IMR-90 (cell line): Measurements from ENCODE around the gene TMEM219. TPM values are rescaled to one million over a fixed set of nuclear protein-coding genes. Genes with fewer than 3 reads are reported as not detected.

Experiments used
- ATAC-seq: fragments of 200-7000 bp; cut with Tn5 transposase; 2 replicates; pipeline ENCODE4 v1.9.1; 2020; ENCODE audit warnings: low read depth, mild to moderate bottlenecking, moderate library complexity
- BruUV-seq: library from RNA; stranded (reverse); fragments of 400-500 nt; replicated peaks from 2 replicates; lab custom pipeline; 2021; lab: Mats Ljungman, UMichigan
- CTCF ChIA-PET: fragments of 300-600 bp; formaldehyde crosslinking; extraction: SDS; loops from one replicate; lab custom pipeline; 2021; ENCODE audit warnings: antibody characterized with exemption; lab: Yijun Ruan, JAX
- POLR2A ChIA-PET: fragments of 300-600 bp; sonication (Branson Sonifier 250); formaldehyde crosslinking; loops from one replicate; lab custom pipeline; 2022; ENCODE audit warnings: antibody characterized with exemption; ENCODE audit not compliant: unreplicated experiment; lab: Charles Lee
- DNase-seq: peaks from one replicate; pipeline ENCODE4 v3.0.0; 2013
- H2AFZ ChIP-seq: replicated peaks from 2 replicates; pipeline ENCODE3; 2013; ENCODE audit warnings: low read length, mild to moderate bottlenecking; ENCODE audit not compliant: poor library complexity
- H2AK5ac ChIP-seq: 2 replicates; pipeline ENCODE4 v1.6.1; 2013; ENCODE audit warnings: low read depth, low read length, inconsistent platforms
- H2AK9ac ChIP-seq: replicated peaks from 2 replicates; pipeline ENCODE3; 2013; ENCODE audit warnings: mild to moderate bottlenecking, low read depth, low read length, moderate library complexity; ENCODE audit not compliant: poor library complexity
- H2BK120ac ChIP-seq: 2 replicates; pipeline ENCODE4 v1.6.1; 2013; ENCODE audit warnings: low read depth, low read length, inconsistent platforms
- H2BK15ac ChIP-seq: 3 replicates; pipeline ENCODE4 v1.6.1; 2013; ENCODE audit warnings: low read depth, low read length, inconsistent platforms
- H2BK20ac ChIP-seq: 2 replicates; pipeline ENCODE4 v1.6.1; 2013; ENCODE audit warnings: low read depth, mild to moderate bottlenecking, inconsistent platforms, low read length, moderate library complexity
- H2BK5ac ChIP-seq: 2 replicates; pipeline ENCODE4 v1.6.1; 2013; ENCODE audit warnings: mild to moderate bottlenecking, low read depth, low read length, inconsistent platforms; ENCODE audit not compliant: poor library complexity, severe bottlenecking
- H3K14ac ChIP-seq: replicated peaks from 2 replicates; pipeline ENCODE4 v1.6.1; 2013; ENCODE audit warnings: low read depth, low read length, inconsistent platforms
- H3K18ac ChIP-seq: 2 replicates; pipeline ENCODE4 v1.6.1; 2013; ENCODE audit warnings: low read depth, low read length, control low read depth
- H3K23ac ChIP-seq: 2 replicates; pipeline ENCODE4 v1.6.1; 2013; ENCODE audit warnings: low read depth, low read length, inconsistent platforms
- H3K27ac ChIP-seq: 2 replicates; pipeline ENCODE4 v1.5.1; 2013; ENCODE audit warnings: mild to moderate bottlenecking, control low read depth, low read length; ENCODE audit not compliant: insufficient read depth
- H3K27me3 ChIP-seq: 2 replicates; pipeline ENCODE4 v1.6.1; 2013; ENCODE audit warnings: low read length; ENCODE audit not compliant: control insufficient read depth, insufficient read depth
- H3K36me3 ChIP-seq: 2 replicates; pipeline ENCODE4 v1.6.1; 2013; ENCODE audit warnings: low read length, mixed read lengths; ENCODE audit not compliant: control insufficient read depth, insufficient read depth
- H3K4ac ChIP-seq: 2 replicates; pipeline ENCODE4 v1.6.1; 2013; ENCODE audit warnings: low read depth, low read length, inconsistent platforms
- H3K4me1 ChIP-seq: 2 replicates; pipeline ENCODE4 v1.6.1; 2013; ENCODE audit warnings: low read length, mixed read lengths; ENCODE audit not compliant: control insufficient read depth, insufficient read depth
- H3K4me2 ChIP-seq: 2 replicates; pipeline ENCODE4 v1.6.1; 2013; ENCODE audit warnings: low read depth, mild to moderate bottlenecking, control low read depth, low read length, moderate library complexity
- H3K4me3 ChIP-seq: 2 replicates; pipeline ENCODE4 v1.5.1; 2013; ENCODE audit warnings: low read depth, mild to moderate bottlenecking, control low read depth, low read length, moderate library complexity; ENCODE audit not compliant: insufficient read depth
- H3K56ac ChIP-seq: 2 replicates; pipeline ENCODE4 v1.6.1; 2013; ENCODE audit warnings: low read length, inconsistent platforms; ENCODE audit not compliant: insufficient read depth; ENCODE audit errors: extremely low read depth
- H3K79me1 ChIP-seq, 2 experiments: 2 replicates each; pipeline ENCODE4 v1.6.1; 2013; ENCODE audit warnings: low read length in 2 of 2, inconsistent platforms in 1 of 2, low read depth in 1 of 2
- H3K9ac ChIP-seq: 2 replicates; pipeline ENCODE4 v1.6.1; 2013; ENCODE audit warnings: low read depth, low read length, control low read depth
- H3K9me1 ChIP-seq: 2 replicates; pipeline ENCODE4 v1.6.1; 2013; ENCODE audit warnings: low read length, inconsistent platforms; ENCODE audit not compliant: insufficient read depth
- H3K9me3 ChIP-seq: 2 replicates; pipeline ENCODE4 v1.6.1; 2013; ENCODE audit warnings: low read length; ENCODE audit not compliant: control insufficient read depth, insufficient read depth
- H4K20me1 ChIP-seq: 2 replicates; pipeline ENCODE4 v1.6.1; 2013; ENCODE audit warnings: low read length, inconsistent platforms; ENCODE audit not compliant: insufficient read depth
- H4K5ac ChIP-seq: 2 replicates; pipeline ENCODE4 v1.6.1; 2013; ENCODE audit warnings: mild to moderate bottlenecking, low read depth, low read length, control low read depth
- H4K8ac ChIP-seq, 2 experiments: 2 replicates each; pipeline ENCODE4 v1.6.1; 2013; ENCODE audit warnings: low read depth in 2 of 2, low read length in 2 of 2, control low read depth in 1 of 2, inconsistent platforms in 1 of 2
- H4K91ac ChIP-seq: 2 replicates; pipeline ENCODE4 v1.6.1; 2013; ENCODE audit warnings: low read depth, low read length, inconsistent platforms; ENCODE audit not compliant: insufficient read depth
- BHLHE40 ChIP-seq: fragments of 150-350 bp; IDR thresholded peaks from 2 replicates; pipeline ENCODE4 v1.6.1; 2016; ENCODE audit warnings: mild to moderate bottlenecking, low read depth, low read length
- FOS ChIP-seq: fragments of 150-350 bp; IDR thresholded peaks from 2 replicates; pipeline ENCODE4 v1.6.1; 2016; ENCODE audit warnings: low read depth, low read length
- MAFK ChIP-seq: IDR thresholded peaks from 2 replicates; pipeline ENCODE4 v1.6.1; 2012; ENCODE audit warnings: low read depth, low read length, improper control_type of control experiment
- MAZ ChIP-seq: IDR thresholded peaks from 2 replicates; pipeline ENCODE4 v1.6.1; 2012; ENCODE audit warnings: low read depth, mild to moderate bottlenecking, low read length, improper control_type of control experiment, moderate library complexity, borderline replicate concordance
- MXI1 ChIP-seq: IDR thresholded peaks from 2 replicates; pipeline ENCODE4 v1.6.1; 2012; ENCODE audit warnings: low read depth, mild to moderate bottlenecking, low read length, moderate library complexity, borderline replicate concordance
- NFE2L2 ChIP-seq: fragments of 150-350 bp; IDR thresholded peaks from 2 replicates; pipeline ENCODE4 v1.6.1; 2016; ENCODE audit warnings: low read depth, mild to moderate bottlenecking, low read length
- POLR2A ChIP-seq: IDR thresholded peaks from 2 replicates; pipeline ENCODE4 v1.6.1; 2012; ENCODE audit warnings: mild to moderate bottlenecking, low read depth, low read length
- RAD21 ChIP-seq: IDR thresholded peaks from 2 replicates; pipeline ENCODE4 v1.6.1; 2012; ENCODE audit warnings: low read length, improper control_type of control experiment
- RCOR1 ChIP-seq: IDR thresholded peaks from 2 replicates; pipeline ENCODE4 v1.6.1; 2012; ENCODE audit warnings: mild to moderate bottlenecking, low read length, improper control_type of control experiment; ENCODE audit not compliant: insufficient replicate concordance
- RFX5 ChIP-seq: IDR thresholded peaks from 2 replicates; pipeline ENCODE4 v1.8.0; 2012; ENCODE audit warnings: low read depth, mild to moderate bottlenecking, low read length, moderate library complexity
- SMC3 ChIP-seq: fragments of 150-350 bp; IDR thresholded peaks from 2 replicates; pipeline ENCODE4 v1.6.1; 2016; ENCODE audit warnings: low read depth, mild to moderate bottlenecking, antibody characterized with exemption, low read length, moderate library complexity
- USF2 ChIP-seq: fragments of 150-350 bp; IDR thresholded peaks from 2 replicates; pipeline ENCODE4 v1.6.1; 2017; ENCODE audit warnings: mild to moderate bottlenecking, antibody characterized with exemption, low read length, low read depth
- WGBS, 2 experiments: methylation state at CpG; one replicate each; pipeline versions ENCODE4 v1.1.5 to v1.1.7; 2013; ENCODE audit warnings: missing lambda C conversion rate in 2 of 2; ENCODE audit not compliant: insufficient read length in 1 of 2; ENCODE audit errors: extremely low coverage in 2 of 2; 5-methylcytosine and 5-hydroxymethylcytosine counted together
- dilution Hi-C: fragments of 300-500 bp; cut with HindIII; formaldehyde crosslinking; loops from one replicate; pipeline ENCODE4 v1.14.3; 2018; ENCODE audit warnings: low sequenced_read_pairs; ENCODE audit not compliant: unreplicated experiment
- in situ Hi-C: fragments of 300-500 bp; cut with MboI; formaldehyde crosslinking; loops from 3 replicates; pipeline ENCODE4 v1.14.3; 2019; ENCODE audit warnings: low sequenced_read_pairs, inconsistent platforms, mixed read lengths
- intact Hi-C: fragments of 100-400 bp; cut with micrococcal nuclease; formaldehyde crosslinking; loops from 2 replicates; pipeline ENCODE4 v1.10.0; 2022
- polyA plus RNA-seq, 3 experiments: library from polyadenylated mRNA; depleted of rRNA; stranded (reverse); fragments of >200 nt; gene quantifications; 2 replicates each; pipeline ENCODE4 v1.2.3, GENCODE V29; 2012; ENCODE audit warnings: low replicate concordance in 1 of 3
- total RNA-seq: library from RNA; depleted of rRNA; stranded (reverse); fragments of >200 nt; gene quantifications from 2 replicates; pipeline ENCODE4 v1.2.3, GENCODE V29; 2012

Gene TMEM219
- total and polyA plus RNA-seq, 2 of the 4 experiments (the other 2 are of a cell fraction), result 47.0 to 95.3 TPM

DNA sequence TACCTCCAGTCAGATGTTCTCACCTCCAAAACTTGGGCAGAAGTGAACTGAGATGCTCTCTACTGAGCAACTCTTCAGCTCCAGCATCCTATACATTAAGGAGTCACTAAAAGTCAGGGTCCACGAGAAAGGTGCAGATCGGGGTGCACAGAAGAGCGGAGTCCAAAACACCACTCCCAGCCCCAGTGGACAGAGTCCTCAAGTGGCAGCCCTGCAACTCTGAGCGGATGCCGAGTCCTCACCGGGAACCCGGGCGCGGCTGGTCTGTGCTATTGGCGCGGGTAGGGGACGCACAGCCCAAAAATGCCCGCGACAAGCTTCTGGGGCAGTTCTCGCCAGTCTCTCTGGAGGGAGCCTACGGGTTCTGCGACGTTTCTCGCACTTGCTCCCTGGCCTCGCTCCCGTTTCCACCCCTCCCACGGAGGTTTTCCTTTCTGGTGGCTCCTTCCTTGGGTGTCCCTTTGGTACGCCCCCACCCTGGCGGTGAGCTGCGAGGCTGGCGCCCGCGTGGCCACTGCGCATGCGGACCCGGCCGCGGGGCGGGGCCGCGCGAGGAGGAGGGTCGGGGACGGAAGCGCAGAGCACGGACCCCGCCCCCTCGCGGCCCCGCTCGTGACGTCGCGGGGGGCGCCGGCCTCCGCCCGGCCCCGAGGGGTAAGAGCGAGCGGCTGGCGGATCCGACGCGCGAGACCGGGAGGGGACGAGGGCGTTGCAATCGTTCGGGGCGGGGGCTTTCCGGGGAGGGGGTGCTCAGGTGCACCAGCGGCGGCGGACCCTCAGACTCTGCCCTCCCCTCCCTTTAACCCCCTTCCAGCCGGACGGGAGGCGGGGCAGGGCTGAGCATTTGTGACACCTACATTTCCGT, at the start of gene TMEM219 (continued):
- no peak for TF ChIP-seq RFX5
- TF ChIP-seq RAD21, result 0 out of 2 replicates have a peak, but pooled peaks have one; percentile 15
- peak; percentile 38; the same call in 1 of the 2 replicates for TF ChIP-seq MXI1
- TF ChIP-seq FOS, result no peak
- no peak for TF ChIP-seq NFE2L2
- TF ChIP-seq MAZ, result peak; percentile 99
- peak; percentile 48 for TF ChIP-seq POLR2A

DNA sequence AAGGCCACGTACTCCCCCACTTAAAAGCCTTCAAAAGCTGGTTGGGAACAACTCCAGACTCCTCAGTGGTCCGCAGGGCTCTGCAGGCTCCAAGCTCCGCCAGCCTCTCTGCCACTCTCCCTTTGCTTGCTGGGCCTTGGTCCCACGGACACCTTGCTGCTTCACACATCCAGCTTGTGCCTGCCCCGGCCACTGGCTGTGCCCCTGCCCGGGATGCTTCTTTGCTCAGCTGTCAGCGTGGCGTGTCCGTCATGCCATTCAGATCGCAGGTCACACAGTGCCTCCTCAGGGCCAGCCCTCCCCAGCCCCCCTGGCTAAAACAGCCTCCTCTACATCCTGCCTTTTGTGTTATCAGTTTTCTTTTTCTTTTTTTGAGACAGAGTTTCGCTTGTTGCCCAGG, 49.8 kb upstream of the TMEM219 start:
- TF ChIP-seq MXI1, result no peak
- TF ChIP-seq FOS, result no peak
- TF ChIP-seq SMC3, result no peak
- no peak for TF ChIP-seq RFX5
- no peak for TF ChIP-seq BHLHE40
- TF ChIP-seq NFE2L2, result no peak
- no peak for TF ChIP-seq USF2
- TF ChIP-seq RCOR1, result no peak
- TF ChIP-seq MAFK, result no peak
- H3K4ac ChIP-seq, result no peak overlapping the region
- H3K36me3 ChIP-seq, result peaks cover 14% of the 10 kb centered on the region
- intact Hi-C loops (no loop called here), in situ Hi-C loops (no loop called here), dilution Hi-C loops (no loop called here)
- peaks cover 10 to 33% of the 10 kb centered on the region in 2 experiments; a peak in 3 of 4 replicates for H3K79me1 ChIP-seq
- no peaks in the 10 kb centered on the region for H3K27me3 ChIP-seq
- H3K14ac ChIP-seq, result no peak overlapping the region
- no peak overlapping the region for H3K18ac ChIP-seq
- H3K4me1 ChIP-seq, result no peaks in the 10 kb centered on the region; the same call in none of the 2 replicates
- H4K5ac ChIP-seq, result no peak overlapping the region
- ChIA-PET POLR2A (no interaction called here), CTCF (no interaction called here)
- peaks cover 24% of the 10 kb centered on the region for H3K9me1 ChIP-seq
- H2AFZ ChIP-seq, result peak overlapping the region; percentile 32
- H2AK5ac ChIP-seq, result peak overlapping the region; percentile 9; the same call in 1 of the 2 replicates
- H2BK120ac ChIP-seq, result no peak overlapping the region
- no peak overlapping the region for H2BK5ac ChIP-seq
- no peak overlapping the region for H4K91ac ChIP-seq
- no peak overlapping the region for H3K4me2 ChIP-seq
- peaks cover 6% of the 10 kb centered on the region; the same call in 1 of the 2 replicates for H4K20me1 ChIP-seq
- no peak for DNase-seq
- H3K9ac ChIP-seq, result no peak overlapping the region
- no TSS peak for BruUV-seq
- WGBS, 2 experiments, result 100% methylated on average over 1 of the region's 11 CpGs; no CpG with 5 or more reads in 1 of the 2 experiments
- H2BK20ac ChIP-seq, result no peak overlapping the region
- H3K56ac ChIP-seq, result no peak overlapping the region
- H4K8ac ChIP-seq, result no peak overlapping the region
- H3K27ac ChIP-seq, result no peak overlapping the region
- no peak overlapping the region for H3K4me3 ChIP-seq
- H3K9me3 ChIP-seq, result no peaks in the 10 kb centered on the region
- peak overlapping the region; percentile 42 for H2AK9ac ChIP-seq
- no peak overlapping the region for H3K23ac ChIP-seq
- no peak overlapping the region for H2BK15ac ChIP-seq
- no peak for ATAC-seq
